ENCODE results near the gene C1QB.

The C1QB gene

GRCh38 chr1:22633697-22634463 is 19.2 kb upstream of the C1QB start:
- no peak for TF ChIP-seq ZNF565 (CRISPR knock-in tag; conservative IDR thresholded peaks at IDR 0.05; ENCODE audit: low read depth)
- TF ChIP-seq GLIS3 (CRISPR knock-in tag; IDR thresholded peaks at IDR 0.05): no peak
- no peak for TF ChIP-seq ESRRG (CRISPR knock-in tag; IDR thresholded peaks at IDR 0.05)
- no peak for TF ChIP-seq PPARA (CRISPR knock-in tag; IDR thresholded peaks at IDR 0.05; ENCODE audit: borderline replicate concordance)
- no peak for TF ChIP-seq TOX (CRISPR knock-in tag; IDR thresholded peaks at IDR 0.05; ENCODE audit: borderline replicate concordance)
- no peak for ATAC-seq

- no peak for ATAC-seq
- TF ChIP-seq BACH2 (CRISPR knock-in tag; IDR thresholded peaks at IDR 0.05; ENCODE audit: borderline replicate concordance): no peak
- no peak for TF ChIP-seq POU6F1 (CRISPR knock-in tag; IDR thresholded peaks at IDR 0.05; ENCODE audit: borderline replicate concordance, low read depth)
- no peak for TF ChIP-seq SNAI2 (CRISPR knock-in tag; IDR thresholded peaks at IDR 0.05)
- no peak for TF ChIP-seq ZFP30 (CRISPR knock-in tag; IDR thresholded peaks at IDR 0.05)
- no peak for TF ChIP-seq ZC3H10 (CRISPR knock-in tag; IDR thresholded peaks at IDR 0.05)
- TF ChIP-seq PATZ1 (CRISPR knock-in tag; IDR thresholded peaks at IDR 0.05; ENCODE audit: borderline replicate concordance): no peak
- no peak for TF ChIP-seq ZNF565 (CRISPR knock-in tag; conservative IDR thresholded peaks at IDR 0.05; ENCODE audit: low read depth)
- TF ChIP-seq ZNF70 (CRISPR knock-in tag; IDR thresholded peaks at IDR 0.05): no peak
- no peak for TF ChIP-seq PPARA (CRISPR knock-in tag; IDR thresholded peaks at IDR 0.05; ENCODE audit: borderline replicate concordance)
- TF ChIP-seq RARB (CRISPR knock-in tag; IDR thresholded peaks at IDR 0.05): no peak
- no peak for TF ChIP-seq ZFP3 (CRISPR knock-in tag; IDR thresholded peaks at IDR 0.05)
- TF ChIP-seq CSRNP3 (CRISPR knock-in tag; IDR thresholded peaks at IDR 0.05): no peak
- no peak for TF ChIP-seq ESRRG (CRISPR knock-in tag; IDR thresholded peaks at IDR 0.05)
- TF ChIP-seq CREB5 (CRISPR knock-in tag; IDR thresholded peaks at IDR 0.05; ENCODE audit: low read depth): no peak
- TF ChIP-seq TCF4 (CRISPR knock-in tag; IDR thresholded peaks at IDR 0.05; ENCODE audit: borderline replicate concordance): no peak
- no peak for TF ChIP-seq GLIS3 (CRISPR knock-in tag; IDR thresholded peaks at IDR 0.05)
- TF ChIP-seq CSDC2 (CRISPR knock-in tag; IDR thresholded peaks at IDR 0.05): no peak
Measured at GRCh38 chr1:22635436-22635835, 17.6 kb upstream of the C1QB start.

- ATAC-seq: no peak
- TF ChIP-seq ZNF8 (CRISPR knock-in tag; IDR thresholded peaks at IDR 0.05) (no peak), RARB (CRISPR knock-in tag; IDR thresholded peaks at IDR 0.05) (no peak), SNAI2 (CRISPR knock-in tag; IDR thresholded peaks at IDR 0.05) (no peak), TOX (CRISPR knock-in tag; IDR thresholded peaks at IDR 0.05; ENCODE audit: borderline replicate concordance) (no peak), CSRNP3 (CRISPR knock-in tag; IDR thresholded peaks at IDR 0.05) (no peak), ZFP3 (CRISPR knock-in tag; IDR thresholded peaks at IDR 0.05) (no peak), ARNTL (CRISPR knock-in tag; IDR thresholded peaks at IDR 0.05; ENCODE audit: borderline replicate concordance, low read depth) (no peak), ISL1 (CRISPR knock-in tag; IDR thresholded peaks at IDR 0.05) (no peak), CREB5 (CRISPR knock-in tag; IDR thresholded peaks at IDR 0.05; ENCODE audit: low read depth) (no peak), ZC3H10 (CRISPR knock-in tag; IDR thresholded peaks at IDR 0.05) (no peak), PPARA (CRISPR knock-in tag; IDR thresholded peaks at IDR 0.05; ENCODE audit: borderline replicate concordance) (no peak)
Measured at GRCh38 chr1:22636353-22636752, 16.7 kb upstream of the C1QB start, which contains the start of gene C1QA. TSS of gene C1QA (plus strand) at chr1:22636628. CDS start at chr1:22637617, 989 bp downstream.
